ENCODE results near the gene SV2B. TPM values are rescaled to one million over a fixed set of nuclear protein-coding genes. Genes with fewer than 3 reads are reported as not detected.
"Not testable (repeated sequence)": the region's sequence is repeated elsewhere in the genome, so short reads cannot be mapped to it uniquely, and the experiment has no call there.

Gene SV2B
- total RNA-seq, 4 donors from 2014 or later: 0.27 to 10.3 (median 2.2) TPM

DNA sequence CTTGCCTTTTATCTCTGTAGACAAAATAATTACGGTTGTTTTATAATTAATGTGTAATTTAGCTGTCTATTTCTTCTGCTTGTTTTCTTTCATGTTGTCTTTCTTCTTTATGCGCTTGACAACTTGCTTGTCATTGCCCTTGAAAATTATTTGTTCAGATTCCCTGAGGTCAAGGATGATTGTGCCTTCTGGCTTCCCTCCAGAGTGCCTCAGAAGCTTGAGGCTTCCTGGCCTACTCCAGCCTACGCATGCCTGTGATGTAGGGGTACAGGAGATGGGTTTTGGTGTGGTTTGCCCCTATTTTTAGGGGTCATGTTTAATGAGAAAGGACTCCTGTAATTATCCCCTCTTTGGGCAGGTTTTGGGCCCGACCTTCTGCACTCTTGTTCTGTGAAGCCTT lies 231.5 kb downstream of the SV2B start:
- H3K36me3 ChIP-seq: no peaks in the 10 kb centered on the region
- H3K27me3 ChIP-seq: no peaks in the 10 kb centered on the region
- H3K4me1 ChIP-seq: no peaks in the 10 kb centered on the region
- no peak for TF ChIP-seq POLR2AphosphoS5 (IDR thresholded peaks at IDR 0.05)
- no peak for DNase-seq
- H3K9me3 ChIP-seq: no peaks in the 10 kb centered on the region
- in situ Hi-C loops (cut with MboI; ENCODE audit: low pct_ligation_motif_present in 1 of 4, low pct_unique_long_range_greater_than_20kb in 1 of 4, low sequenced_read_pairs in 3 of 4) (no loop called here), intact Hi-C loops (cut with DNase I; ENCODE audit: low total_unique reads) (no loop called here)
- 79% methylated on average over 3 to 4 of the region's 4 CpGs for WGBS, 2 donors (ENCODE audit: low coverage in 1 of 2)
- H3K27ac ChIP-seq: no peak overlapping the region
- H3K4me3 ChIP-seq: no peak overlapping the region

DNA sequence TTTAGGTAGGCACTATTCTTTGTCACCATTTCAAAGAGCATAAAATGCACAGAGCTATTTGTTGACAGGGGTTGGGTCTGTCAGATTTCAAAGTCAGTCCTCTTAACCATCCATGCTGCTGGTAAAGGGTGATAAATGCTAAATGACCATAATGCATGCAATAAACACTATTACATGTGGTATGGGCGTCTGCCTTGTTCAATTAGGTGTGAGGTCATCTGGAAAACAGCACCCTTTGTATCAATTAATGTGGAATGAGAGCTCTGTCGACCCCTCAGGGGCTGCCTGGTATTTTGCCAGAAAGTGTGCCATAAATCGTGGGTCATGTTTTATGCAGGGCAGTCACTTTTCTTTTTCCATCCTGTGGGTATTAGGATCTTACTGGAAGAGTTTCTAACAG lies 235.6 kb downstream of the SV2B start:
- in situ Hi-C loops (cut with MboI; ENCODE audit: low pct_ligation_motif_present in 1 of 4, low pct_unique_long_range_greater_than_20kb in 1 of 4, low sequenced_read_pairs in 3 of 4): no loop called here
- WGBS, 2 donors (ENCODE audit: low coverage in 1 of 2): 28% methylated on average over 3 of the region's 3 CpGs; no CpG with 5 or more reads in 1 of the 2 donors
- no peak overlapping the region for H3K4me3 ChIP-seq
- no peaks in the 10 kb centered on the region for H3K36me3 ChIP-seq
- no peaks in the 10 kb centered on the region for H3K27me3 ChIP-seq
- intact Hi-C loops (cut with DNase I; ENCODE audit: low total_unique reads): no loop called here
- no peaks in the 10 kb centered on the region for H3K4me1 ChIP-seq
- no peaks in the 10 kb centered on the region for H3K9me3 ChIP-seq
- DNase-seq: no peak
- no peak overlapping the region for H3K27ac ChIP-seq
- TF ChIP-seq POLR2A (IDR thresholded peaks at IDR 0.05) (no peak), POLR2AphosphoS5 (IDR thresholded peaks at IDR 0.05) (no peak), EP300 (IDR thresholded peaks at IDR 0.05; ENCODE audit: low read depth) (no peak)
- TF ChIP-seq, protein P1, sequence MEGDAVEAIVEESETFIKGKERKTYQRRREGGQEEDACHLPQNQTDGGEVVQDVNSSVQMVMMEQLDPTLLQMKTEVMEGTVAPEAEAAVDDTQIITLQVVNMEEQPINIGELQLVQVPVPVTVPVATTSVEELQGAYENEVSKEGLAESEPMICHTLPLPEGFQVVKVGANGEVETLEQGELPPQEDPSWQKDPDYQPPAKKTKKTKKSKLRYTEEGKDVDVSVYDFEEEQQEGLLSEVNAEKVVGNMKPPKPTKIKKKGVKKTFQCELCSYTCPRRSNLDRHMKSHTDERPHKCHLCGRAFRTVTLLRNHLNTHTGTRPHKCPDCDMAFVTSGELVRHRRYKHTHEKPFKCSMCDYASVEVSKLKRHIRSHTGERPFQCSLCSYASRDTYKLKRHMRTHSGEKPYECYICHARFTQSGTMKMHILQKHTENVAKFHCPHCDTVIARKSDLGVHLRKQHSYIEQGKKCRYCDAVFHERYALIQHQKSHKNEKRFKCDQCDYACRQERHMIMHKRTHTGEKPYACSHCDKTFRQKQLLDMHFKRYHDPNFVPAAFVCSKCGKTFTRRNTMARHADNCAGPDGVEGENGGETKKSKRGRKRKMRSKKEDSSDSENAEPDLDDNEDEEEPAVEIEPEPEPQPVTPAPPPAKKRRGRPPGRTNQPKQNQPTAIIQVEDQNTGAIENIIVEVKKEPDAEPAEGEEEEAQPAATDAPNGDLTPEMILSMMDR (IDR thresholded peaks at IDR 0.05): no peak

DNA sequence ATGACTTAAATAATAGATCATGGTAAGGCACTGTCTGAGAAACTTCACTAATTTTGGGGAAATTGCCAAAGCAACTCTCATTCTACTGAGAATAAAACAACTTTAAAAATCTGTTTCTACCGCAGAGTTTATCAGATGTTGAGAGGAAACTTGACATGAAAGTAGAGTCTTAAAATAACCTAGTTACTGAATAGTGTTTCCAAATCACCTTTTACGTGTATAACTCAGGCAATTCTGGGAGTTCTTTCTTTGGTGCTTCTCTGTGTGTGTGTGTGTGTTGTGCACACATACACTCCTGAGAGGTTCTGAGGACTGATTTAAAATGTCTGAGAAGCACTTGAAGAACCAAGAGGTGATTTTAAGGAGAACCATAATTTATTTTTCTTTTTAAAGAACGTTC lies 236.6 kb downstream of the SV2B start:
- TF ChIP-seq, protein P1 (IDR thresholded peaks at IDR 0.05): no peak
- TF ChIP-seq EP300 (IDR thresholded peaks at IDR 0.05; ENCODE audit: low read depth) (no peak), POLR2AphosphoS5 (IDR thresholded peaks at IDR 0.05) (no peak)
- Histone ChIP-seq H3K27ac (no peak overlapping the region), H3K4me1 (no peaks in the 10 kb centered on the region), H3K27me3 (no peaks in the 10 kb centered on the region), H3K36me3 (no peaks in the 10 kb centered on the region), H3K9me3 (no peaks in the 10 kb centered on the region), H3K4me3 (no peak overlapping the region)
- in situ Hi-C loops (cut with MboI; ENCODE audit: low pct_ligation_motif_present in 1 of 4, low pct_unique_long_range_greater_than_20kb in 1 of 4, low sequenced_read_pairs in 3 of 4): no loop called here
- DNase-seq: no peak
- intact Hi-C loops (cut with DNase I; ENCODE audit: low total_unique reads): no loop called here
- 54 to 62% methylated on average over 3 of the region's 3 CpGs for WGBS, 2 donors (ENCODE audit: low coverage in 1 of 2)

DNA sequence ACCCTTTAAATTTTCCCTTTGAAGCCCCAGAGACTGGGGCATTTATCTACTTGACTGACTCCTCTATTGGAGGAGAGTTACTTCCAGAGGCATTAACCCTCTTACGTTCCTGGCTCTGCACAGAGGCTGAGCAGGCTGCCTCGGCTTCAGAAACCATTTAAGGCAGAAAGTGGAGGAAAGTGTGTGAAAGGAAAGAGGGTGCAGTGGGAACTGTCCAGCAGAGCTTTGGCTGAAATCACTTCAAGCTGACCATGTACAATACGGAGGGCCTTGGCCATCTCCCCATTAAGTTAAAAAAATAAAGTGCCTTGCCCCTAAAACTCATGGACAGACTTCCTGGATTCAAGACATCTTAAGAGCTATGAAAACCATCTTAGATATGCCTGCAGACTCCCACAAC lies 238.7 kb downstream of the SV2B start:
- no peak overlapping the region for H3K4me3 ChIP-seq
- no peaks in the 10 kb centered on the region for H3K27me3 ChIP-seq
- no peaks in the 10 kb centered on the region for H3K4me1 ChIP-seq
- 20% methylated on average over 3 of the region's 3 CpGs; no CpG with 5 or more reads in 1 of the 2 donors for WGBS, 2 donors (ENCODE audit: low coverage in 1 of 2)
- no peak for DNase-seq
- in situ Hi-C loops (cut with MboI; ENCODE audit: low pct_ligation_motif_present in 1 of 4, low pct_unique_long_range_greater_than_20kb in 1 of 4, low sequenced_read_pairs in 3 of 4) (no loop called here), intact Hi-C loops (cut with DNase I; ENCODE audit: low total_unique reads) (no loop called here)
- no peak overlapping the region for H3K27ac ChIP-seq
- TF ChIP-seq POLR2A (IDR thresholded peaks at IDR 0.05): no peak
- H3K36me3 ChIP-seq: no peaks in the 10 kb centered on the region
- H3K9me3 ChIP-seq: no peaks in the 10 kb centered on the region

DNA sequence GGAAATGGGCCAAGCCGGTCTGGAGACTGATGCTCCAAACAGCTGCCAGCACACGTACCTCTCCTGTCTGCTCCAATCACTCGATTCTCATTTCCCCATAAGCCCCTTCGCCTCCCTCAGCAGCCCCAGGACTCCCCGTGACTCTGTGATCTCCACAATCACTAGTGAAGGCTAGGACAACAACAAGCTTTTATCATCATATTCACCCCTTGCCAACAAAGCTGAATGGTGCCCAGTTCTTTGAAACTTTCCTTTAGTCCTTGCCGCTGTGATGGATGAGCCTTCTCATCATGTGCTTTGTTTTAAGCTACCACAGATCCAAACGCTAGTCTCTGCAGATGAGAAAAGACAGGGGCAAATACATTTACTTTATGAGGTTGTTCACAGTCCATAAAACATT lies 242.0 kb downstream of the SV2B start:
- TF ChIP-seq, protein P1 (IDR thresholded peaks at IDR 0.05): no peak
- TF ChIP-seq EP300 (IDR thresholded peaks at IDR 0.05; ENCODE audit: low read depth) (no peak), POLR2AphosphoS5 (IDR thresholded peaks at IDR 0.05) (no peak), POLR2A (IDR thresholded peaks at IDR 0.05) (no peak)
- in situ Hi-C loops (cut with MboI; ENCODE audit: low pct_ligation_motif_present in 1 of 4, low pct_unique_long_range_greater_than_20kb in 1 of 4, low sequenced_read_pairs in 3 of 4): no loop called here

DNA sequence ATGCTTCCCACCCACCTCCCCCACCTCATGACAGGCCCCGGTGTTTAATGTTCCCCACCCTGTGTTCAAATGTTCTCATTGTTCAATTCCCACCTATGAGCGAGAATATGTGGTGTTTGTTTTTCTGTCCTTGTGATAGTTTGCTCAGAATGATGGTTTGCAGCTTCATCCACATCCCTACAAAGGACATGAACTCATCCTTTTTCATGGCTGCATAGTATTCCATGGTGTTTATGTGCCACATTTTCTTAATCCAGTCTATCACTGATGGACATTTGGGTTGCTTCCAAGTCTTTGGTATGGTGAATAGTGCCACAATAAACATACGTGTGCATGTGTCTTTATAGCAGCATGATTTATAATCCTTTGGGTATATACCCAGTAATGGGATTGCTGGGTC lies 244.9 kb downstream of the SV2B start:
- in situ Hi-C loops (cut with MboI; ENCODE audit: low pct_ligation_motif_present in 1 of 4, low pct_unique_long_range_greater_than_20kb in 1 of 4, low sequenced_read_pairs in 3 of 4): not testable (repeated sequence)

More for the DNA sequence above, 242.0 kb downstream of the SV2B start:
- DNase-seq: no peak
- Histone ChIP-seq H3K36me3 (no peaks in the 10 kb centered on the region), H3K4me3 (no peak overlapping the region), H3K27ac (no peak overlapping the region), H3K27me3 (no peaks in the 10 kb centered on the region), H3K9me3 (no peaks in the 10 kb centered on the region), H3K4me1 (no peaks in the 10 kb centered on the region)
- intact Hi-C loops (cut with DNase I; ENCODE audit: low total_unique reads): no loop called here
- 59 to 61% methylated on average over 6 to 7 of the region's 7 CpGs for WGBS, 2 donors (ENCODE audit: low coverage in 1 of 2)

More for the DNA sequence above, 244.9 kb downstream of the SV2B start:
- WGBS, 2 donors (ENCODE audit: low coverage in 1 of 2): 57 to 81% methylated on average over 1 to 3 of the region's 3 CpGs
- H3K27me3 ChIP-seq; H3K4me1 ChIP-seq; H3K4me3 ChIP-seq; H3K36me3 ChIP-seq; intact Hi-C loops (cut with DNase I; ENCODE audit: low total_unique reads); H3K9me3 ChIP-seq; H3K27ac ChIP-seq; DNase-seq: not testable (repeated sequence)

Data from transverse colon (tissue), 4 donors.